HG03103 (cell line): ENCODE data around the gene ZNF592.

Experiments
- ATAC-seq: cut with Tn5 transposase; IDR thresholded peaks from one replicate; pipeline ENCODE4 v1.9.1; 2021; ENCODE audit warnings: low read depth; ENCODE audit not compliant: unreplicated experiment

The ZNF592 gene

DNA sequence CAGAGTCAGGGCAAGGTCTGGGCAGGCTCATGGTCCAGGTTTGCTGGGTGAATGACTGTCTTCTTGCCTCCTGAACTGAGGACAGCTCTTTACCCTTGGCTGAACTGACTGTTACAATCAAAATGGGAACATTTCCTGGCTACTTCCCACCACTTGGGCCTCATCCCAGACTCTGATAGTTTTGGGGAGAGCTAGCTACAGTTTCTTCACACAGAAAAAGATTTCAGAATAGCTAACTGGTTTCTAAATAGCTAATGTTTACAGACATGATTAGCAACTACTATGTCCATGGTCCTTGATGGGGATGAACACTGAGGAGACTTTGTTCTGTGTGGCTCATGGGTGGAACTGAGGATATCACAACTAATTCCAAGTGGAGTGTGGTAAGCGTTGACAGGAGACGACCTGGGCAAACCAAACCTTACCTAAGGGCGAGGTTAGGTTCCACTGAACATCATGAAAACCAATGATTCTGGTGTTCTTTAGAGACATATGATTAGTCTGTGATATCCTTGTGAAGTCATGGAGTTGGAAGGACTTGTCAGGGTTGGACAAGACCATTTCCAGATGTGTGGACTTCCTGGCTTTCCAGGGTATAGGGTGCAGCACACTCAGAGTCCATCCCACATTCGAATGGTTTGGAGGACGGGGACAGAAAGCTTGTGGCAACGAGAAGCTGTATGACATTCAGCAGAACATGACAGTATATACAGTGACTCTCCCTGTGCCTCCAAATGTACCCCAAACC, 76.0 kb downstream of the ZNF592 start:
- no peak for ATAC-seq

DNA sequence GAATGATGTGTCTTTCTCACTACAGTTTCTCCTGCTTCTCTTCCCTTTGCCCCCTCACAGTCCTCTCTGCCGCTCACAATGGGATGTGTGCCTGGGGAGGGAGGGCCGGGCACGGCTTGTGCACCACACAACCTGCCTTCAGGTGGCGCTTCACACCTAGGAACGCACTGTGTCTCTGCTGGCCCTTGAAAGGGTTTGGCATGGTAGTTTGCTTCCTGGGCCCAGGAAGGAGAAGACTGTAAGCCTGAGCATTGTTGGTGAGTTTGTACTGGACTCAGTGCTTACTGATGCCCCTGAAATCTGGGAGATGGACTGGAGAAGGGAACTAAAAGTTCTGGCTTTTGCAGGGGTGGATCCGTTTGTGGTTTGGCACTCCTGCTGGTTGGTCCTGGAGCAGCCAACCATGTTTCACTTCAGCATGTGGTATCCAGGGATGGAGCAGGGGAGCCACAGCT, 78.0 kb downstream of the ZNF592 start:
- ATAC-seq: no peak

GRCh38 chr15:84827246-84827645, 78.9 kb downstream of the ZNF592 start:
- ATAC-seq: no peak

DNA sequence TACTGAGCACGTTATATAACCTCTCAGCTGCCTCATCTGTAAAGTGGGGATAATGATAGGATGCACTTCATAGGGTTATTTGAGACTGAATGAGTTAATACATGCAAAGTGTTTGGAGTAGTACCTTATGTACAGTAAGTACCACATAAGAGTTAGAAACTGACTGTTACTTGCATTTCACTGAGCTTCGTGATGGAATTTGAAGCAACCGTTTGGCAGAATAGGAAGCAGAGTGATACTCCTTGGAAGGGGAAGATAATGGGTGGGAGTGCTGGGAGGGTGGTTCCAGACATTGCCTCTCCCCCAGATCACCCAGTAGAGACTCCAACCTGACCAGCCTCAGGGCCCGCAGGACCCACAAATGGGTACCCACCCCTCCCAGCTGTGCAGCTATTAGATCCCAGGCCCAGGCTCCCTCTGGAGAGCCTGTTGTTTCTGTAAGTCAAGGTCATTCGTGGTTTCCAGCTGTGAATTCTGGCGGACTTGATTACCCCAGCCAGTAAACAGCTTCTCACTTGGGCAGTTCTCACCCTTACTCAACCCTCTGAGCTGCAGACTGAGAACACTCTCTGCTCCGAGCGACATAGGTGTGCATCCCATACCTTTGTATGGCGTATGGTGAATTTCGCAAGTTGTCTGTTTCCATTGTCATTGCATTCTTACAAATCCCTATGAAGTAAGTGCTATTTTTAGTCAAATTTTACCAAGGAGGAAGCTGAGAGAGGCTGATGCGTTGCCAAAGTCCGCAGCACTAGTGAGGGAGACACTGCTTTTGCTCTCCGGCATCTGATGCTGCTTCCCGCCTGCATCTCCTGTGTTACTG, 79.9 kb downstream of the ZNF592 start:
- no peak for ATAC-seq

- no peak for ATAC-seq
Measured at GRCh38 chr15:84829428-84829827, 81.0 kb downstream of the ZNF592 start.

GRCh38 chr15:84830036-84830435, 81.6 kb downstream of the ZNF592 start:
- ATAC-seq: no peak

DNA sequence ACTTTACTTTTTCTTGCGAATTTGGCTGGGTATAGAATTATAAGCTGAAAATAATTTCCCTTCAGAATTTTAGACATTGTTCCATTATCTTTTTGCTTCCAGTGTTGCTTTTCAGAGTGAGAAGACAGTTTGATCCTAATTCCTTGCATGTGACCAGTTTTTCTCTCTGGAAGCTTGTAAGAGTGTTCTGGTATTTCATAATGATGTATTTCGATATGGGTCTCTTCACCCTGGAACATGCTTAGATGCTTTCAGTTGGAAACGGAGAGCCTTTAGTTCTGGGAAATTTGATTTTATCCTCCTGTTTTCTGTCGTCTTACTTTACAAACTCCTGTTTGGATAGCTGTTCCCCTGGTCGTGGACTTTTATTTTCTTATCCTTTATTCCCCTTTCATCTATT, 82.6 kb downstream of the ZNF592 start:
- no peak for ATAC-seq

DNA sequence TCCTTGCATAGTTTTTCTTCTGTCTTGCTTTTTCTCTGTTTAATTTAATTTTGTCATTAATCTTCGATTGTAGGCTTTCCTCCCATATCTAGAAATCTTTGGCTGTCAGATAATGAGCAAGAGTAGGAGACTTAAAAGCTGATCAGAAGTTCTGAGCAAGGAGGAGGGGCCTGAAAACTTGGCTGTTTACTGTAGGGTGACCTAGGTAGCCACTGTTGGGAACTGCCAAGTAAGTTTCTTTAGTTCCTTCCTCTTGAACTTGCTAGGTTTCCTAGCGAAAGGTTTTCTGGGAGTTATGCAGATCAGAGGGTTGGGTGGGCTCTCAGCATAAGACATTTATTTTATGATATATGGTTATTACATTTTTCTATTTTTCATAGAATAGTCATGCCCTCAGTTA, 83.2 kb downstream of the ZNF592 start:
- no peak for ATAC-seq

GRCh38 chr15:84832448-84833040, 84.2 kb downstream of the ZNF592 start:
- no peak for ATAC-seq

DNA sequence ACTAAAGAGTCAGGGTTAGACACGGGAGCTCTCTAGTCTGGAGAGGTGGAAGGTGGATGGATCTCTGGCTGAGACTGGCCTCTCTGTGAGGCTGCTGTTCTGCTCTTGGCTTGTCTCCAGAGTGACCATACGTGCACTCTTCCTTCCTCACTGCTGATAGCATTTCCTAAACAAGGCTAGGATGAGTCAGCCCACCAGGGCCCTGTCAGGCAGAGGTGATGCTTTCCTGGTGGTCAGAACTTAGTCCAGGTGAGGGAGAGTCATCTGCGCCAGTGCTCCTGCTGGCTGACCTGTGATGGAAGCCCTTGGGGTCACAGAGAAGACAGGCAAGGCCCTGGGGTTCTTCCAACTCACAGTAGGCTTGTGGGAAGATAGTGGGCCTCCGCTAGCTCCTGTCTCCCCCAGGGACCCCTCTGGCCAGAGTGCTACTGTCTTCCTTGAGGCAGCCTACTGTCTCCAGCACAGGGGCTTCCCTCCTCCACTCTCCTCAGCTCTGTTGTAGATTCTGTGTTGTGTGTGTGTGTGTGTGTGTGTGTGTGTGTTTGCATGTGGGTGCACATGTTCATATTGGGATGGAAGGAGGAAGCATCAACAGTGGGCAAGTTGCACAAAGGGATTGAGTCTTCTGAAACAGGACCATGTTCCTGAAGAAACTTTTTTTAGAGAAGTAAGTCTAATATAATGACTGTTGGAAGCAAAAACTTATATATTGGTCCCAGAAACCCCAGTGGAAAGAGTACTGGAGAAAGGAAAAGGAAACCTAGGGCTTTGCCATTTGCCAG, 85.2 kb downstream of the ZNF592 start:
- ATAC-seq: no peak

DNA sequence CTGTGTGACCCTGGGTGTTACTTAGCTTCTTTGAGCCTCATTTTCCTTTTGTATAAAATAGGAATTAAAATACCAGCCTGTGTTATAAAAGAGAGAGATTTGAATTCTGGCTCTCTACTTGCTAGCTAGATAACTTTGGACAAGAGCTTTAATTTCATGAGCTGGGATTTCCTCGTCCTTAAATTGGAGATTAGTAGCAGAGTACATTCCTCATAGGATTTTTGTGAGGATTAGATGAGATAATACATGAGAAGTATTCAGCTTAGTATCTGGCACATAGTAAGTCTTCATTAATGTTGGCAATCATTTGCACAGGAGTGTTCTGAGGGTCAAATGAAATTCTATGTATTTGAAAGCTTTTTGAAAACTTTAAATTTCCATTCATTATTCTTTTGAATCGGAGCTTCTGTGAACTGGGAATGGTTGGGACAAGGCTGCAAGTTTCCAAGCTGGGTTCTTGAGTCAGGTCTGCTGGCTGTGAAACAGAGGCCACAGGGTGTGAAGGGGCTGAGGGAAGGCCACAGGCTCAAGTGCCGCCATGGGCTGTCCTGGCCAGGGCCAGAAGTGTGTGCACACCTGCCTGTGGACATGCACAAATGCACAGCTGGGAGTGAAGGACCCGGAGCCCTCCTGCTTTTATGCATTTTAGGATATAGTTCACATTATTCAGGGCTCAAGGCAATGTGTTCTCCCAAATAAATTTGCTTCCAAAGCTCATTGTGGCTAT, 86.0 kb downstream of the ZNF592 start:
- no peak for ATAC-seq

- no peak for ATAC-seq
Measured at GRCh38 chr15:84834969-84835368, 86.6 kb downstream of the ZNF592 start.

DNA sequence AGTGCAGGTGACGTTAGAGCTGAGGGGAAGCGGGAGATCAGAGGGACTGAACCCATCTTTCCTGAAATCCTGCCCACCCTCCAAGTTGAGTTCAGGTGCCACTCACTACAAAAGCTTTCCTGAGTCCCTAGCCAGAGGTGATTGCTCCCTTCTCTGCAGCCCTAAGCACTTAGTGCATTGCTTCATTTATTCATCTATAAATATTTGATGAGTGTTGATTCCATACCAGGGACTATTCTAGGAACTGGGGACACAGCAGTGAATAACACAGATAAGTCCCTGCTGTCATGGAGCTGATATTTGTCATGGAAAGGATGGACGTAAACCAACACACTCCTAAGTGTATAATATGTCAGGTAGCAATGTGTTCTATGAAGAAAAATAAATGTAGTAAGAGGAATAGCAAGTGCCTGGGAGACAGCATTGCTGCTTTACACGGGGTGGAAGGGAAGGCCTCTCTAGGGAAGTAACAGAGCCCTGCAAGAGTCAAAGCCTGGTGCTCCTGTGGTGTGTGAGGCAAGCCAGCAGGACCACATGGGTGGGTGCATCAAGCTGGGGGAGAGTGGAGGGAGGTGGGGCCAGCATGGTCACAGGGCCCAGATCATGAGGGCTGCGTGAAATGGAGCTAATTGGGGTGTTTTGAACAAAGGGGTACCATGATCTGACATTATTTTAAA, 87.4 kb downstream of the ZNF592 start:
- ATAC-seq: no peak

DNA sequence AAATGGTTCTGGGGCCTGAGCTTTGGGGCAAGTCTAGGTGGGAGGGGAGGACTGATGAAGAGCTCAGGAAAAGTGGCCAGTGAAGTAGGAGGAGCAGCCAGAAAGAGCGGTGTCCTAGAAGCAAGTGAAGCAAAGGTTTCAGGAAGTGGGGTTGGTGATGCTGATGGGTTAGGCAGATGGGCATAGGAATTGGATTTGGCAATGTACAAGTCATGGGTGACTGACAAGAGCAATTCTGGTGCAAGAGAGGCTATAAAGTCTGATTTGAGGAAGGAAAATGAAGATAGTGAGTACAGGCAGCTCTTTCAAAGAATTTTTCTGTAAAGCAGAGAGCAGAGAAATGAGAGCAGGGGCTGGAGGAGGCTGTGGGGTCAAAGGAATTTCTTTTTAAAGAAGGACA, 88.5 kb downstream of the ZNF592 start:
- no peak for ATAC-seq

- ATAC-seq: no peak
Measured at GRCh38 chr15:84839714-84840113, 91.3 kb downstream of the ZNF592 start.

DNA sequence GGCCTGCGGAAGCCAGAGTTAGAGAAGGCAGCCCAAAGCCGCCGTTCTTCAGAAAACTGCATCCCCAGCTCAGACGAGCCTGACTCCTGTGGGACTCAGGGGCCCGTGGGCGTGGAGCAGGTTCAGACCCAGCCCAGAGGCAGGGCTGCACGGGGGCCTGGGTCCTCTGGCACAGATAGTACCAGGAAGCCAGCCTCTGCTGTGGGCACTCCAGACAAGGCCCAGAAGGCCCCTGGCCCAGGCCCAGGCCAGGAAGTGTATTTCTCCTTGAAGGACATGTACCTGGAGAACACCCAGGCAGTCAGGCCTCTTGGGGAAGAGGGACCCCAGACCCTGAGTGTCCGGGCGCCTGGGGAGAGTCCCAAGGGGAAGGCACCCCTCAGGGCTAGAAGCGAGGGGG, 91.9 kb downstream of the ZNF592 start:
- no peak for ATAC-seq

- no peak for ATAC-seq
Measured at GRCh38 chr15:84840741-84841429, 92.5 kb downstream of the ZNF592 start.

DNA sequence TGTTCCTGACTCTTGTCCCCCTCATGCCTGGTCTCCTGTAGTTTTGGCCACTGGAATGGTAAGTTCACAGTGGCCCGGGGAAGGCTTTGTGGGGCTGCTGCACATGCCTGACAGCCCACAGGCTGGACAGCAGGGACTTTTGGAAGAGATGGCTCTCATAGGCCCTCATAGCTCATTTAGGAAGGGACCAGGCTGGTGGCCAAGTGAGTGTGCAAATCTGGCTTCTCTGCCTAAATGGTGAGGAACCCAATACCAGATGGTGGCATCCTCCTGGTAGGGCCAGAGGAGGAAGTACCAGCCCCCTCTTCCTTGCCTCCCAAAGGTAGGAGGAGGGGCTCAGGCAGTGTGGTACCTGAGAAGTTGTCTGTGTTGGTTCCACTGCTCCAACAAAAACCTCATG, 94.4 kb downstream of the ZNF592 start:
- no peak for ATAC-seq

DNA sequence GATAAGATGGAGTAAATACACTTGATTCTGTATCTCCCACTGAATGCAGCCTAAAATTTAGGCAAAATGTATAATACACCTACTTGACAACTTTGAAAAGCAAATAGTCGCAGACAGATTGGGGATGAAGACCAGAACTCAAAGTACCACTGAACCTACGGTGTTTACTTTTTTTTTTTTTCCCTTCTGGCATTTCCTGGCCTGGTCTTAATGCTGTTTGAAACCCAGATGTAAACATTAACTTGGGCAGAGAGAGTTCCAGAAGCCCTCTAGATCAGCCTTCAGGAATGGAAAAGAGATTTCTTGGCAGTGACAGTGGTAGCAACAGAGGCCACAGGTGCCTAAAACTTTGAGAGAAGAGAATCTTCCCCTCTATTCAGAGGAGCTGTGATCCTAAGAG, 96.6 kb downstream of the ZNF592 start:
- no peak for ATAC-seq
